ENCODE measurements around the gene TRPV6.

TRPV6 gene

GRCh38 chr7:142859829-142860228, 25.7 kb downstream of the TRPV6 start:
- ATAC-seq = no peak
- no peak for TF ChIP-seq BACH2 (CRISPR knock-in tag; IDR thresholded peaks at IDR 0.05; ENCODE audit: borderline replicate concordance)
- TF ChIP-seq RARB (CRISPR knock-in tag; IDR thresholded peaks at IDR 0.05) = no peak
- TF ChIP-seq ISL1 (CRISPR knock-in tag; IDR thresholded peaks at IDR 0.05) = no peak
- no peak for TF ChIP-seq GLIS3 (CRISPR knock-in tag; IDR thresholded peaks at IDR 0.05)
- no peak for TF ChIP-seq CSRNP3 (CRISPR knock-in tag; IDR thresholded peaks at IDR 0.05)
- no peak for TF ChIP-seq PATZ1 (CRISPR knock-in tag; IDR thresholded peaks at IDR 0.05; ENCODE audit: borderline replicate concordance)
- no peak for TF ChIP-seq OSR1 (CRISPR knock-in tag; IDR thresholded peaks at IDR 0.05)
- TF ChIP-seq ZNF565 (CRISPR knock-in tag; conservative IDR thresholded peaks at IDR 0.05; ENCODE audit: low read depth) = no peak
- no peak for TF ChIP-seq CSDC2 (CRISPR knock-in tag; IDR thresholded peaks at IDR 0.05)
- no peak for TF ChIP-seq TSHZ2 (CRISPR knock-in tag; IDR thresholded peaks at IDR 0.05)
- TF ChIP-seq ZC3H10 (CRISPR knock-in tag; IDR thresholded peaks at IDR 0.05) = no peak
- no peak for TF ChIP-seq TOX (CRISPR knock-in tag; IDR thresholded peaks at IDR 0.05; ENCODE audit: borderline replicate concordance)
- TF ChIP-seq PPARA (CRISPR knock-in tag; IDR thresholded peaks at IDR 0.05; ENCODE audit: borderline replicate concordance) = no peak
- no peak for TF ChIP-seq ZFP30 (CRISPR knock-in tag; IDR thresholded peaks at IDR 0.05)
- no peak for TF ChIP-seq ZNF70 (CRISPR knock-in tag; IDR thresholded peaks at IDR 0.05)
- no peak for TF ChIP-seq ARNTL (CRISPR knock-in tag; IDR thresholded peaks at IDR 0.05; ENCODE audit: borderline replicate concordance, low read depth)
- TF ChIP-seq TCF4 (CRISPR knock-in tag; IDR thresholded peaks at IDR 0.05; ENCODE audit: borderline replicate concordance) = no peak

GRCh38 chr7:142859411-142859810, 26.1 kb downstream of the TRPV6 start:
- TF ChIP-seq ESRRG (CRISPR knock-in tag; IDR thresholded peaks at IDR 0.05) = no peak
- TF ChIP-seq ZFP30 (CRISPR knock-in tag; IDR thresholded peaks at IDR 0.05) = no peak
- ATAC-seq = no peak

GRCh38 chr7:142857625-142858024, 27.9 kb downstream of the TRPV6 start:
- ATAC-seq = no peak
- no peak for TF ChIP-seq OSR1 (CRISPR knock-in tag; IDR thresholded peaks at IDR 0.05)
- no peak for TF ChIP-seq BACH2 (CRISPR knock-in tag; IDR thresholded peaks at IDR 0.05; ENCODE audit: borderline replicate concordance)
- TF ChIP-seq PATZ1 (CRISPR knock-in tag; IDR thresholded peaks at IDR 0.05; ENCODE audit: borderline replicate concordance) = no peak
- TF ChIP-seq ZNF8 (CRISPR knock-in tag; IDR thresholded peaks at IDR 0.05) = no peak
- TF ChIP-seq CSDC2 (CRISPR knock-in tag; IDR thresholded peaks at IDR 0.05) = no peak
- no peak for TF ChIP-seq SNAI2 (CRISPR knock-in tag; IDR thresholded peaks at IDR 0.05)
- no peak for TF ChIP-seq ZFP3 (CRISPR knock-in tag; IDR thresholded peaks at IDR 0.05)
- TF ChIP-seq CSRNP3 (CRISPR knock-in tag; IDR thresholded peaks at IDR 0.05) = no peak
- no peak for TF ChIP-seq ARNTL (CRISPR knock-in tag; IDR thresholded peaks at IDR 0.05; ENCODE audit: borderline replicate concordance, low read depth)

Measured in SK-N-SH treated with all-trans-retinoic acid at 6 μM for 48 hours (cell line).